K562 (cell line): Measurements from ENCODE around the gene PHF1. TPM values are rescaled to one million over a fixed set of nuclear protein-coding genes. Genes with fewer than 3 reads are reported as not detected.
"Not testable (repeated sequence)": the region's sequence is repeated elsewhere in the genome, so short reads cannot be mapped to it uniquely, and the experiment has no call there.

Experiments
- ATAC-seq: fragments of 200-7000 bp; cut with Tn5 transposase; 3 replicates; pipeline ENCODE4 v1.9.1; 2020; ENCODE audit warnings: moderate library complexity
- BruUV-seq: library from RNA; stranded (reverse); fragments of 400-500 nt; replicated peaks from 2 replicates; lab custom pipeline; 2021; lab: Mats Ljungman, UMichigan
- CTCF ChIA-PET: fragments of 300-600 bp; formaldehyde crosslinking; extraction: SDS; loops from one replicate; lab custom pipeline; 2021; ENCODE audit warnings: low intra/inter-chr PET ratio; lab: Yijun Ruan, JAX
- POLR2A ChIA-PET: fragments of 300-600, 350-650 bp; sonication (Branson Sonifier 250); formaldehyde crosslinking; extraction: SDS; loops from one replicate; lab custom pipeline; 2021; ENCODE audit warnings: antibody characterized with exemption, inconsistent platforms; lab: Yijun Ruan, JAX
- DNase-seq, 4 experiments: peaks; one replicate each; pipeline versions ENCODE4 v3.0.0 to v3.0.0-alpha.2; 2011 to 2018; ENCODE audit warnings: low spot score in 3 of 4, mixed read lengths in 3 of 4; ENCODE audit errors: extremely low read depth in 1 of 4
- FAIRE-seq: peaks from 2 replicates; lab custom pipeline; 2011; peaks lifted over from hg19 to GRCh38; lab: Jason Lieb, UNC
- H2AFZ ChIP-seq: 2 replicates; pipeline ENCODE4 v1.6.0; 2011; ENCODE audit warnings: low read depth, low read length, control low read depth, inconsistent platforms
- H3K27ac ChIP-seq: fragments of 200-600 bp; 3 replicates; pipeline ENCODE4 v1.8.0; 2011; ENCODE audit warnings: low read depth, mild to moderate bottlenecking, control low read depth, inconsistent platforms, low read length, moderate library complexity, mixed read lengths; ENCODE audit errors: extremely low read depth
- H3K27me3 ChIP-seq, 2 experiments: fragments of 300-600 bp in 1 of 2; 2 replicates in 1 of 2; 3 replicates in 1 of 2; pipeline versions ENCODE4 v1.6.0 to v1.8.0; 2011; ENCODE audit warnings: inconsistent platforms in 2 of 2, low read length in 2 of 2, mild to moderate bottlenecking in 1 of 2, mixed read lengths in 1 of 2, moderate library complexity in 1 of 2; ENCODE audit not compliant: control insufficient read depth in 2 of 2, insufficient read depth in 2 of 2
- H3K36me3 ChIP-seq: fragments of 300-600 bp; 3 replicates; pipeline ENCODE4 v1.8.0; 2011; ENCODE audit warnings: mild to moderate bottlenecking, low read length, inconsistent platforms; ENCODE audit not compliant: control insufficient read depth, insufficient read depth
- H3K4me1 ChIP-seq, 2 experiments: fragments of 200-600 bp in 1 of 2; replicated peaks in 1 of 2; 2 replicates in 1 of 2; 3 replicates in 1 of 2; pipeline versions ENCODE4 v1.5.1 to v1.8.0; 2011; ENCODE audit warnings: inconsistent platforms in 2 of 2, low read length in 2 of 2, mild to moderate bottlenecking in 1 of 2, mixed read lengths in 1 of 2, moderate library complexity in 1 of 2; ENCODE audit not compliant: control insufficient read depth in 2 of 2, insufficient read depth in 2 of 2
- H3K4me2 ChIP-seq: 2 replicates; pipeline ENCODE4 v1.6.1; 2011; ENCODE audit warnings: low read length, control low read depth, inconsistent platforms, mixed read lengths; ENCODE audit not compliant: insufficient read depth
- H3K4me3 ChIP-seq: fragments of 200-600 bp; sonication (generic), shearing (Covaris generic); 2 replicates; pipeline ENCODE4 v1.5.1; 2016; ENCODE audit warnings: control low read depth, inconsistent platforms
- H3K79me2 ChIP-seq: fragments of 200-600 bp; 3 replicates; pipeline ENCODE4 v1.8.0; 2011; ENCODE audit warnings: low read length, inconsistent platforms; ENCODE audit not compliant: control insufficient read depth, insufficient read depth
- H3K9ac ChIP-seq, 2 experiments: 2 replicates each; pipeline versions ENCODE4 v1.6.0 to v1.6.1; 2011; ENCODE audit warnings: low read depth in 2 of 2, low read length in 2 of 2, control low read depth in 1 of 2, inconsistent platforms in 1 of 2, mild to moderate bottlenecking in 1 of 2, mixed read lengths in 1 of 2; ENCODE audit not compliant: insufficient read depth in 1 of 2
- H3K9me1 ChIP-seq: one replicate; pipeline ENCODE4 v1.6.0; 2011; ENCODE audit warnings: inconsistent platforms, mild to moderate bottlenecking, low read length, moderate library complexity; ENCODE audit not compliant: control insufficient read depth, insufficient read depth
- H3K9me3 ChIP-seq: replicated peaks from 2 replicates; pipeline ENCODE4 v1.5.1; 2011; ENCODE audit warnings: low read depth, low read length, inconsistent platforms; ENCODE audit not compliant: control insufficient read depth, insufficient read depth
- H4K20me1 ChIP-seq: replicated peaks from 2 replicates; pipeline ENCODE4 v1.6.1; 2011; ENCODE audit warnings: low read length, inconsistent platforms, mixed read lengths; ENCODE audit not compliant: control insufficient read depth, insufficient read depth
- CBFA2T3 ChIP-seq: fragments of 450-650 bp; IDR thresholded peaks from 2 replicates; pipeline ENCODE4 v1.6.1; 2017
- HMBOX1 ChIP-seq: sonication (generic); IDR thresholded peaks from 2 replicates; pipeline ENCODE4 v1.6.1; 2016
- MAX ChIP-seq: sonication (generic); formaldehyde crosslinking; IDR thresholded peaks from 2 replicates; pipeline ENCODE4 v1.9.0; 2022; ENCODE audit warnings: mild to moderate bottlenecking, missing genetic modification reagents
- SNRNP70 ChIP-seq: fragments of 200-400 bp; formaldehyde crosslinking; optimal IDR thresholded peaks from 2 replicates; pipeline ENCODE3; 2017; ENCODE audit warnings: low read depth, low read length
- THAP12 ChIP-seq: fragments of 250-450 bp; sonication (Bioruptor Pico); IDR thresholded peaks from 2 replicates; pipeline ENCODE4 v1.9.0; 2021; ENCODE audit warnings: mild to moderate bottlenecking, inconsistent platforms
- WGBS: fragments of 100-300 bp; shearing (Covaris generic); methylation state at CpG from one replicate; pipeline ENCODE4 v1.1.6; 2016; ENCODE audit warnings: low coverage, mixed read lengths; ENCODE audit not compliant: insufficient coverage; ENCODE audit errors: missing lambda C conversion rate; 5-methylcytosine and 5-hydroxymethylcytosine counted together
- in situ Hi-C: fragments of 300-500 bp; cut with MboI; formaldehyde crosslinking; loops from 4 replicates; pipeline ENCODE4 v1.15.0; 2018; ENCODE audit warnings: inconsistent platforms, mixed read lengths
- intact Hi-C: fragments of 100-400 bp; cut with micrococcal nuclease; formaldehyde crosslinking; loops from 2 replicates; pipeline ENCODE4 v1.14.2; 2022
- polyA plus RNA-seq, 8 experiments: library from polyadenylated mRNA; depleted of rRNA in 4 of 8; stranded (reverse) in 5 of 8; unstranded in 3 of 8; fragments of >200 nt; fragmentation: Nextera tagmentation in 2 of 8; fragmentation: Illumina TruSeq in 1 of 8; extraction: Ambion mirVana in 2 of 8; extraction: Trizol in 1 of 8; gene quantifications; 2 replicates each; pipeline versions ENCODE4 v1.2.1 to v1.2.3, GENCODE V29; 2011 to 2014; ENCODE audit warnings: inconsistent platforms in 1 of 8, missing spikeins in 1 of 8
- total RNA-seq, 7 experiments: library from RNA; depleted of rRNA in 6 of 7; stranded (reverse); fragments of >200 nt in 6 of 7; fragmentation: Illumina TruSeq in 2 of 7; extraction: Trizol in 2 of 7; gene quantifications; 2 replicates each; pipeline versions ENCODE4 v1.2.1 to v1.2.3, GENCODE V29; 2011 to 2021; ENCODE audit warnings: low replicate concordance in 1 of 7

Gene PHF1
- total and polyA plus RNA-seq, 9 of the 15 experiments (the other 6 are each of a cell fraction or from before 2014, with no cell fraction given): 3.7 to 64.2 (median 33.7) TPM

GRCh38 chr6:33371901-33372300, 38.9 kb upstream of the PHF1 start:
- POLR2A ChIA-PET: interaction anchor here (0.5 to 0.6 kb wide), 2 partner anchors 198 to 1808 kb away, joined by 3 read pairs; no protein-coding TSS in a partner anchor
- H2AFZ ChIP-seq, ATAC-seq, in situ Hi-C loops, DNase-seq, H3K9ac ChIP-seq, H4K20me1 ChIP-seq, BruUV-seq, H3K9me3 ChIP-seq, H3K4me2 ChIP-seq, H3K9me1 ChIP-seq, H3K27me3 ChIP-seq, FAIRE-seq, CTCF ChIA-PET, H3K79me2 ChIP-seq, H3K4me3 ChIP-seq, H3K27ac ChIP-seq, H3K36me3 ChIP-seq: not testable (repeated sequence)
- peaks cover 26 to 43% of the 10 kb centered on the region in 2 experiments for H3K4me1 ChIP-seq
- 0 out of 2 replicates have a peak, but pooled peaks have one; percentile 8 for TF ChIP-seq CBFA2T3
- WGBS: 83% methylated on average over 8 of the region's 8 CpGs
- intact Hi-C loops: loop anchor here (10.0 kb wide), 1 partner anchor 53 kb away; the partner anchor contains the start of gene SYNGAP1

- Histone ChIP-seq H3K9me1 (no peaks in the 10 kb centered on the region), H2AFZ (peak overlapping the region; percentile 32), H3K4me2 (no peak overlapping the region), H3K9me3 (no peaks in the 10 kb centered on the region), H3K36me3 (no peaks in the 10 kb centered on the region), H3K9ac (peak overlapping the region in 1 of 2 experiments; percentile 5; a peak in 1 of 4 replicates), H3K4me1 (peaks cover 30 to 42% of the 10 kb centered on the region in 2 experiments), H3K4me3 (no peak overlapping the region), H3K27me3 (no peaks in the 10 kb centered on the region), H3K79me2 (no peaks in the 10 kb centered on the region), H3K27ac (no peak overlapping the region), H4K20me1 (no peaks in the 10 kb centered on the region)
- 10% methylated on average over 5 of the region's 5 CpGs for WGBS
- FAIRE-seq: no peak
- ATAC-seq: no peak; the same call in 2 of the 3 replicates
- POLR2A ChIA-PET: interaction anchor here (0.5 to 0.7 kb wide), 3 partner anchors 33 to 1809 kb away, joined by 3 to 4 read pairs (median 3); no protein-coding TSS in a partner anchor
- no peak for DNase-seq
- CTCF ChIA-PET: no interaction called here
- in situ Hi-C loops (no loop called here), intact Hi-C loops (loop anchor here (10.0 kb wide), 1 partner anchor 52 kb away; the partner anchor contains the start of gene SYNGAP1)
- BruUV-seq: no TSS peak
- TF ChIP-seq HMBOX1: peak; percentile 84
- no peak for TF ChIP-seq MAX (CRISPR knock-in tag)
- no peak for TF ChIP-seq THAP12 (CRISPR knock-in tag)
- no peak for TF ChIP-seq SNRNP70
These were observed 38.2 kb upstream of the PHF1 start for GRCh38 chr6:33372526-33373123.
